ENCODE results near the gene HPN.
A peak's percentile ranks its signal among the peaks of the same experiment; 100 is the strongest.

Gene HPN

DNA sequence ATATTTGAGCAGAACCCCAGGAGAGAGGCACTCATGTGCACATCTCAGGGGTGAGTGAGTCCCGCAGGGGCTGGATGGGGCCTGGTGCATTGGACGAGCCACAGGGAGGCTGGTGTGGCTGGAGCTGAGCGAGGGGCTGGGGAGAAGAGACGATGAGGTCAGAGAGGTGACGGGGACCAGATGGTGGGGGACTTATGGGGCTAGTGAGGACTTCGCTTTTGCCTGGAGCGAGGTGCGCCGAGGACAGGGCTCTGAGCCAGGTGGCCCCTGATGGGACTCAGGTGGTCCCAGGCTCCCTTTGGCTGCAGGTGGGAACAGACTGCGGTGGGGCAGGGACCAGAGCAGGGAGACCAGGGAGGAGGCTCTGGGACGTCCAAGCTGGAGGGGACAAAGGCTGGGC lies 67.2 kb downstream of the HPN start:
- DNase-seq: no peak

DNA sequence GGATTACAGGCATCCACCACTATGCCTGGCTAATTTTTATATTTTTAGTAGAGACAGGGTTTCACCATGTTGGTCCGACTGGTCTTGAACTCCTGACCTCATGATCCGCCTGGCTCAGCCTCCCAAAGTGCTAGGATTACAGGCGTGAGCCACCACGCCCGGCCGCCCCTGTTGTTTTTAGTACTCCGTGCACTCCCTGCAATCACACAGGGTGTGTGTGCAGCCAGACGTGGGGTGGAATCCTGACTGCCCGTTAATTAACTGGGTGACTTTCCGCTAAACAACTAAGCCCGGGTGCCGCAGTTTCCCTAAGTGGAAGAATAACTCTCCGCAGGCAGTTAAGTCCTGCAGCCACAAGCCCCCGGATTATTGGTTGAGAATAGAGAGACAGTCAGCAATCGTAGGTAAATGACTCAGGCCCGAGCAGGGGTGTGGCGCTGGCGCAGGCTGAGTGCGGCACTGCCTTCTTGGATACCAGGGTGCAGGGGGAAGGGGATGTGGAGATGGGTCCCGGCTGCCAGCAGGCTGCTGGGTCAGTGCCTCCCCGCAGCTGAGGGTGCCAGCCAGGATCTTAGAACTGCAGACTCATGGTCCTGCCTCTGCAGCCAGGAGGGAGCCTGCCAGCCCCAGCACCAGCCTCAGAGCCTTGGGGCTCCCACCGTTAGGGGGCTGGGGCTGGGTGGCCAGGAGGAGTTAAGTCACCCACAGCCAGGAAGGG lies 68.0 kb downstream of the HPN start:
- no peak for DNase-seq

DNA sequence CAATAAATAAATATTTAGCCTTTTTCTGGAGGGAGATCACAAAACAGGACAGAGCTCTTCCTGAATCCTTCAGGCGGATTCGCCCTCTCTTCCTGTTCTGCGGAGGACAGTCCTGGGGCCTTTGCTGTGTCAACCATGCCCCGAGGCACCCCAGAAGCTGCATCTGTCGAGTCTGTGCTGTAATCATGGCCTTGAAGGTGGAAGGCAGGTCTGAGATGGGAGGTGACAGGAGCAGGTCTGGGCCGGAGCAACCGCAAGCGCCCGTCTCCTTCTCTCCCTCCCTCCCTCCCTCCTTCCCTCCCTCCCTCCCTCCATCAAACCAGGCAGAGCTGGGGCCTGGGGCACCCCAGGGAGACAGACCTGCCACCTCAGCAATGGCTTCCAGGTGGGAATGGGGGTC lies 69.5 kb downstream of the HPN start:
- no peak for DNase-seq

DNA sequence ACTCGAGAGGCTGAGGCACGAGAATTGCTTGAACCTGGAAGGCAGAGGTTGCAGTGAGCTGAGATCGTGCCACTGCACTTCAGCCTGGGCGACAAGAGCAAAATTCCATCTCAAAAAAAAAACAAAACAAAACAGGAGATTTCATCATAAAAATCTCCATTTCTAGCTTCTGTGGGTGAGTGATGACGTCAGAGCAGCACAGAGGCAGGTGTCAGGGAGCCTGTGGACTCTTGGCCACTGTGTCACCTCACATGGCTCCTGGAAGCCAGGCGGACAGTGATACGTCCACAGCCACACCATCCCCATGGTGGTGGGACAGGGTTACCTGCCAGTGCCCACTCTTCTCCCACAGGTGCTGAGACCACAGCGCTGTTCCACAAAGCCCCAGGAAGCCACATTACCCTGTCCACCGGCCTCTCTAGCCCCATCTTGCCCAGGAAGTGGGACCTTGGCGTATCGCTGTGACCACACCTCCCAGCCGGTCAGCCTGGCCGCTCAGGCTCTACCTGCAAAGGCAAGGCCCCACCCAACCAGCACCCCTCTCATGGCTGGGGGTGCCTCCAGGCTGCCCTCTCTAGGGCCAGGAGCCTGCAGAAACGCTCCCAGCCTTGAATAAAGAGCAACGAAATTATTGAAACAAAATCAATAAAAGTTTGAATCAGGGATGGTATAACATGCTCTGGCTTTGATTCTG lies 71.6 kb downstream of the HPN start:
- no peak for DNase-seq

DNA sequence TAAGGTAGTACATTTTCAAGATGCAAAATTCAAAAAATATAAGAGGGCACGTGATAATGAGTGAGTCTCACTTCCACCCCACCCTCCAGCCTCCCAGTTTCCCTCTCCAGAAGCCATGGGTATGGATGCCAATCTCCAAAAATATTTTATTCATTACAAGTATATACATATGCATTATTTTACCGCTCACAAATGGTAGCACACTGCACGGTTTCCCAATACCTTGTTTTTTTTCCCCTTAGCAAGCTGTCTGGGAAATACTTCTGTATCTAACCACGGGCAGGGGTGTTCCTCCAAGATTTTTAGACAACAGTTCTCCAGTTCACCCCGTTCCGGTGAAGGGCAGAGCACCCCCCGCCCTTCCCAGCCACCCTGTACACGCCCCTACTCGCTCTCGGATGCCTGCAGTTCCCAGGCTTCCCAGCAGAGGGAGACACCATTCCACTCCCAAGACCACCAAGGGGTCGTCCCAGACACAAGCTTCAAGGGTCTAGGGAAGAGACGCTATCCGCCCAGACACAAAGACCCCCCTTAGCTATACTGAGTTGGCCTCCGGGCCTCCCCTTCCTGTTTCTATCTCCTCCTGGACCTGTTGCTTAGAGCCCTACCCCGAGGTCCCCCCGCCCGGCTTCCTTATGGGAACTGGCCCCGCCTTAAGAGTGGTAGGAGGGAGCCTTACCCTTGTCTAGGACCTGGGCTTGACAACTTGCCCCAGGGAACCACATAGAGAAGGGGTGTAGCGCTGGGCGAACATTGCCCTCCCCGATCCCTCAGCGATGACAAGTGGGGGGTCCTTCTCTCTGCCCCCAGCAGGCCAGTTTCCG lies 73.0 kb downstream of the HPN start:
- DNase-seq: peak; percentile 93

DNA sequence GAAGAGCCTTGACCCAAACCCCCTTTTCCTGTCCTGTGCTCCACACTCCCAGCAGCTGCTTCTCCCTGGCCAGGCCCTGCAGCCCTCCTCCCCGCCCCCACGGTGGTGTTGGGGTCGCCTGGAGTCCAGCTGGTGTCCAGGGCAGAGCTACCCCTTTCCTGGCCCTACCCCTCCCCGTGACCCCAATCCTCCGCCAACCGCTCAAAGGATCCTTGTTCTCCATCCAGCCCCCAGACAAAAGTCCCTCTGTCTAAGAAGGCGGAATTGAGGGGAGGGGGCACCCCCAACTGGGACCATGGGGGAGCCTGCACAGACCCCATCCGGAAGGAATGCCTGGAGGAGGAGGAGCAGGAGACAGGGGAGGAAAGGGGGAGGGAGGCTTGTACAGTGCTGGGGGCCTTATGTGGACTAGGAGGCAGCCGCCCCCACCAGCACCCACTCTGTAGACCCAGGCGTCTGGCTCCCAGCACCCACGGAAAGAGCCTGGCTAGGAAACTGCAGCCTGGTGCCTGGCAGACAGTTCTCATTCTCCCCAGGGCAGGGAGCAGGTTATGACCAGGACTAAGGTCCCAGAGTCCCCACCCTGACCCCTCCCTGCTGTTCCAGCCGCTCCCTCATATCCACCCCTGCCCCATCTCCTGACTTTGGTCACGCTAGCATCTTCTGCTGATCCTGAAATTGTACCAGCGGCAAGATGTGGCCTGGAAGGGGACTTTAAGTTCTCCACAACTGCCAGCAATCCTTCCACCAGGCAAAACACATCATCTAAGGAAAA lies 73.8 kb downstream of the HPN start, which contains the start of gene FXYD3:
TSS of gene FXYD3 (plus strand) at position 647 of the 775 bp plus-strand sequence. CDS start 3,554 bp downstream, outside the sequence.
- no peak for DNase-seq

Data from 8988T (cell line).